Fibroblast of skin of left biceps (primary cell): ENCODE measurements around the gene PDCD1.
"Not testable (repeated sequence)": the region's sequence is repeated elsewhere in the genome, so short reads cannot be mapped to it uniquely, and the experiment has no call there.

Experiments used
- DNase-seq, 2 experiments: peaks; one replicate each; pipeline ENCODE4 v3.0.0-alpha.2; 2013; ENCODE audit warnings: low read depth in 2 of 2

Gene PDCD1

DNA sequence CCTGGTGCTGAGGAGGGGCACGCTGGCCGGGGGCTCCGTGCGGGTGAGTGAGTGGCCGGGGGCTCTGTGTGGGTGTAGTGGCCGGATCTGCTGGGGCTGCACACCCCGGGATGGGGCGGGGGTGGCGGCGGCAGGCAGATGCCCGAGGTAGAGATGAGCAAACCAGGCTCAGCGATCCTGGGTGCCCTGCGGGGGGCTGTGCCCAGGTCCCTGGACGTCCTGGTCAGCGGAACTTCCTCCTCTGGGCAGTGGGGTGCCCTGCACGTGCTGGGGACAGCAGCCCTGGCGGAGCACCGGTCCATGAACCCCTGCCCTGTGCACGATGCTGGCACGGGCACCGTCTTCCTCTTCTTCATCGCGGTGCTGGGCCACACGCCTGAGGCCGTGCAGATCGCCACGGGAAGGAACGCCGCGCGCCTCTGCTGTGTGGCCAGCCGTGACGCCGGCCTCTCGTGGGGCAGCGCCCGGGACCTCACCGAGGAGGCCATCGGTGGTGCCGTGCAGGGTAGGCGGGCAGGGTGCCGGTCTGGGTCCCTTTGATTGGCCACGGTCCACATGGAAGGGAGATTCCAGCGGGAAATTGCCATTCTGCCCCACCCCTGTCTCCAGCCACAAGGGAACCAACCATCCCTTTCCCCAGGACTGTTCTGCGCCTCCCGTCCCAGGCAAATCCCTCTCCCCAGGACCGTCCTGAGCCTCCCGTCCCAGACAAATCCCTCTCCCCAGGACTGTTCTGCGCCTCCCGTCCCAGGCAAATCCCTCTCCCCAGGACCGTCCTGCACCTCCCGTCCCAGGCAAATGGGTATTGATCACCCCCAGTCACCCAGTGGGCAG lies 43.8 kb downstream of the PDCD1 start:
- DNase-seq, result no peak

DNA sequence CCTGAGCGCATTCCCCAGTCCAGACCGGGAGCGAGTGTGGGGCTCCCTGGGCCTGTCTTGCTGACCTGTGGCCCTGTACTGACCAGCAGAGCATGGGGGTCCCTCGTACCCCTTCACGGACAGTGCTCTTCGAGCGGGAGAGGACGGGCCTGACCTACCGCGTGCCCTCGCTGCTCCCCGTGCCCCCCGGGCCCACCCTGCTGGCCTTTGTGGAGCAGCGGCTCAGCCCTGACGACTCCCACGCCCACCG lies 44.4 kb downstream of the PDCD1 start:
- DNase-seq, result no peak

DNA sequence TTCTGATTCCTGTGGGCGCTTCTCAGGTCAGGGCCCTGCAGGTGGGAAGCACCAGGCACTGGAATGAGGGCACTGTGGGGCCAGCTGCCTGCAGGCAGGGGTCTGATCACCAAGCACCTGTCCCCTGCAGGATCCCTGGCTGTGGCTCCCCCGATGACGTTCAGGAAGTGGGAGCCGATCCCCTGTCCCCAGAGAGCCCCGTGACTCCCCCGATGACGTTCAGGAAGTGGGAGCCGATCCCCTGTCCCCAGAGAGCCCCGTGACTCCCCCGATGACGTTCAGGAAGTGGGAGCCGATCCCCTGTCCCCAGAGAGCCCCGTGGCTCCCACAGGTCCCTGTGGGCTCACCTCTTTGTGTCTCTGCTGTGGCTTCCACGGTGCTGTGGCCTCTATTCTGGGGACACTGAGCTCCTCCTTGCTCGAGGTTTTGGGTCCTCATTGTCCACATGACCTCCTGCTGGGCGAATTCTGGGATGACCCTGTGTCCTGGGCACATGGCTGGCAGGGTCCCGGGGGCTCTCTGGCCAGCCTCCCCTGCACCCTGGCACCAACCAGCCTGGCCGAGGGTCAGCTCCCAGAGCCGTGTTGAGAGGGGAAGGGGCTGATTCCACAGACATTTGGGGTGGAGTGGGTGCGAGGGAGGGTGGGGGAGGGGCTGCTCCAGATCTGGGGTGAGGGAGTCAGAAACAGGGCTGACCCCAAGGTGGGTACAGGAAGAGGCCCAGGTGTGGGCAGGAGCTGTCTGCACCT lies 44.9 kb downstream of the PDCD1 start:
- no peak for DNase-seq

DNA sequence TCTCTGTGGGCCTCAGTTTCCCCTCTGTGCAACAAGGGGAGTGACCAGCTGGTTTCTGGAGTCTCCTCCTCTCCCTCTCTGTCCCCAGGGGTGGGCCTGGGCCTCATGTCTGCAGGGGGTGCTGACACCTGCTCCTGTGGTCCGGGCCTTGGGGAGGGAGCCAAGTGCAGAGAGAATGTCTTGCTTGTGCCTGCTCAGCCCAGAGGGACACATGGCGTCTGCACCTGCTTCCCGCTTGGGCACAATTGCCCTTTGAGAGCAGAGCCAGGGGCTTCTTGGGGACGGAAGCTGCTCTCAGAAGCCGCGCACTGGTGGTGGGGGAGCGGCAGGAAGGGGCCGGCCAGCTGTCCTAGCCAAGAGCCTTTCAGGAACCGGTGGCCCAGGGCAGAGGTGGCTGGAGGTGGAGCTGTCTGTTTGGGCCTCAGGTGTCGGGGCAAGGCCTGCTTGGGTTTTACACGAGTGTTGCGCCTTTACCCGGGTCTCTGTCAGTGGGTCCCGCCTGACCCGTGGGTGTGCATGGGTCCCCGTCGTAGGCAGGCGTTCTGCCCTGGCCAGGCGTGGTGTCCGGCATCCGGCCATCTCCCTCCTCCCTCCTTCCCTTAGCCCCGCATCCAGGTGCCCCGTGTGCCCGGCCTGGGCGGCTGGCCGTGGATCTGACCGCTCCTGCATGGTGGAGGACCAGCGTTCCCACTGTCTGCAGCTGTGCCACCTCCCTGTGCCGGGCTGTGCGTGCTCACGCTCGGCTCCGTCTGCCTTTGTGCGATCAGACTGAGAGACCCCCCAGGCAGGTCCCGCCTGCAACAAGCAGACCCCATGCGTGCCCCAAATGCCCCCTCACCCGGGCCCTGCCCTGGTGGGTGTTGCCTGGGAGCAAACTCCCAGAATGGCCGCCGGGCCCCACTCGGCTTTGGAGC lies 45.7 kb downstream of the PDCD1 start:
- DNase-seq, result no peak

- DNase-seq, result no peak
These were observed 46.6 kb downstream of the PDCD1 start for GRCh38 chr2:241811952-241812729.

GRCh38 chr2:241811201-241811951 lies 47.3 kb downstream of the PDCD1 start:
- no peak for DNase-seq

DNA sequence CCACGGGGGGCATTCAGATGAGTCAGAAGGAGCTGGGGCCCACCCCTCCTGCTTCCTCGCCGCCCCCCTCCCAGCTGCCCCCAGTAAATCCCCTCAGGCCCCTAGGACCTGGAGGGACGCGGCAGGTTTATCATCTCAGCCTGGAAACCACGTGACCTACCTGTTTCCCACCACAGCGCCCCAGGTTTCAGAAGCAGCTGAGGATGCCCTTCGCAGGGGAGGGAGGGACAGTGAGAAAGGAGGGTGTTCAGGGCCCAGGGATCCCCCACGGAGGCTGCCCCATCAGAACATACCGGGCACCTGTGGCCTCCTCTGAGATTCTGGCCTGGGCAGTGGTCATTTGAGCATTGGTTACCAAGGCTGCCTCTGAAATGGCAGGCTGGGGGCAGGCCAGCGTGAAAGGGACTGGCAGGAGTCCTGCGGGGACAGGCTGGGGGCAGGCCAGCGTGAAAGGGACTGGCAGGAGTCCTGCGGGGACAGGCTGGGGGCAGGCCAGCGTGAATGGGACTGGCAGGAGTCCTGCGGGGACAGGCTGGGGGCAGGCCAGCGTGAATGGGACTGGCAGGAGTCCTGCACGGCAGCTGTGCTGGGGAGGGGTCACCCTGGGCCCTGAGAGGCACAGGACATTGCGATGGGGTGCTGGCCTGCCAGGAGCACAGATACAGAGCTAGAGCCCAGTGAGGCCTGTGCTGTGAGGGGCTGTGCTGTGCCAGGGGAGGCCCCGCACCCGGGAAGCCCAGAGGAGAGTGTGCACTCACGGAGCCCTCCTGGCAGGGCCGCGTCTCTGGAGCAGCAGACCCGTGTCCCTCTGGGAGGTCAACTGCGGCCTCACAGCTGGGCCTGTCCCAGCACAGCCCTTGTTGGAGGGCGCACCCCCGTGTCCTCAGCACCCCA lies 48.1 kb downstream of the PDCD1 start:
- no peak for DNase-seq

- DNase-seq, result no peak
These were observed 49.0 kb downstream of the PDCD1 start for GRCh38 chr2:241809383-241810306.

DNA sequence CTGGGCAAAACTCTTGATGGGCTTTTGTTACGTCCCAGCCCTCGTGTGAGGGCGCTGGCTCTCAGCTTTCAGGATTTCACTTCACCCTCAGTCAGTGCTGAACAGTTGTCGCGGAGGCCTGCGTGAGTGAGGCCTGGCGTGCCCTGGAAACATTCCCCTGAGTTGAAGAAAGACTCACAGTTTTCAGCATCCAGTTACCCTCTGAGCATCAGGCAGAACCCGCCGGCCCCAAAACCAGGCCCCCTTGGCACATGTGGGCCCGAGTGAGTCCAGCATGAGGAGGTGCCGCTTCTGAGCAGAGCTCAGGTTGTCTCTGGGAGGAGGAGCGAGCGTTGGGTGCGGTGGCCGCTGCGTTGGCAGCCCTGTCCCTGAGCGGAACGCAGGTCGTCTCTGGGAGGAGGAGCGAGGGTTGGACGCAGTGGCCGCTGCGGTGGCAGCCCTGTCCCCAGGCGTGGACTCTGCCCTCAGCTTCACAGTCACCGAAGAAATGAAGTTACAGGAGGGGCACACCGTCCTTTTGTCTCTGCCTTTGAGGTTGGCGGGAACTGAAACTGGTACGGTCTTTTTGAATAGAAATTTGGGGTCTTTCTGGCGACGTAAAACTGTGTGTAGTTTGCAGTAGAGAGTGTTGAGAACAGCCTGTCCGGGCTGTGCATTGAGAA lies 49.8 kb downstream of the PDCD1 start, which contains the start of gene NEU4:
NEU4 (plus strand) TSS at position 473 of the 662 bp plus-strand sequence. CDS start 5,292 bp downstream, outside the sequence.
- no peak for DNase-seq

GRCh38 chr2:241808051-241808720 lies 50.5 kb downstream of the PDCD1 start:
- no peak for DNase-seq

DNA sequence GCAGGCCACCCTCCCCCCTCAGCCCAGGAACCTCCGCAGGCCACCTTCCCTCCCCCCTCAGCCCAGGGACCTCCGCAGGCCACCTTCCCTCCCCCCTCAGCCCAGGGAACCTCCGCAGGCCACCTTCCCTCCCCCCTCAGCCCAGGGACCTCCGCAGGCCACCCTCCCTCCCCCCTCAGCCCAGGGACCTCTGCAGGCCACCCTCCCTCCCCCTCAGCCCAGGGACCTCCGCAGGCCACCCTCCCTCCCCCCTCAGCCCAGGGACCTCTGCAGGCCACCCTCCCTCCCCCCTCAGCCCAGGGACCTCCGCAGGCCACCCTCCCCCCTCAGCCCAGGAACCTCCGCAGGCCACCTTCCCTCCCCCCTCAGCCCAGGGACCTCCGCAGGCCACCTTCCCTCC lies 52.5 kb downstream of the PDCD1 start:
- not testable (repeated sequence) for DNase-seq

DNA sequence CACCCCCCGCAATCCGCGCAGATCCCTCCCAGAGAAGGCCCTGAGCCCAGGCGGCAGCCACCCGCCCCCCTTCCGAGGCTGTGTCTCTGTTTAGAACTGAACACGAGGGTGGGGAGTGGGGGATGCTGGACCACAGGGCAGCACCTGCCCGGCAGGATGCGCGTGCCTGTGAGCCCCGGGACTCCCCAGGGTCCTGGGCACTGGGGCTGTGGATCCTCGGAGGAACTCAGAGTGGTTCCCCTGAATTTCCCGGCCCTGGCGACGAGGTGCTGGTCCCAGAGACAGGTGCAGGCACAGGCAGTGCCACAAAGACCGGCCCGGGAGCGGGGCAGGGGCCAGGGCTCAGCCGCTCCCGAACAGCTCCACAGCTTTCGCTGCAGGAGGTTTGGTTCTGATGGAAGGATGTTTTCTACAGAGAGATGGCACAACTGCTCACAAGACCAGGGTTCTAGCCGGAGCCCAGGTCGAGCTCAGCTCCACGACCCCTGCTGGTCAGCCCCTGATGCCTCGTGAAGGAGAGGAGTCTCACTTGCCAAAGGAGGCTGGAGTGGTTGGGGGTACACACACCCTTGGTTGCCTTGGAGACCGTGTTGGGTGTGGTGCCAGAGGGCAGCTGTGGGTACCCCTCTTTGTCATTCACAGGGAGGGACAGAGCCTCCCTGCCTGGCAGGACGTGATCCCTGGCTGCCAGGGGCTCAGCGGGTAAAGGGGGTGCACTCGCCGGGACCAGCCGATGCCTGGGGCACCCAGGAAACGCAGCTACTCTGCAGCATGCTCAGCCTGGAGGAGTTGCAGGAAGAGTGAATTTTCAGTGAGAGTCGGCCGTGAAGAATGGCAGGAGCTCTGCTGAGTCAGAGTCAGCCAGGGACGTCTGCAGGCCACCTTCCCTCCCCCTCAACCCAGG lies 54.1 kb downstream of the PDCD1 start:
- no peak for DNase-seq

DNA sequence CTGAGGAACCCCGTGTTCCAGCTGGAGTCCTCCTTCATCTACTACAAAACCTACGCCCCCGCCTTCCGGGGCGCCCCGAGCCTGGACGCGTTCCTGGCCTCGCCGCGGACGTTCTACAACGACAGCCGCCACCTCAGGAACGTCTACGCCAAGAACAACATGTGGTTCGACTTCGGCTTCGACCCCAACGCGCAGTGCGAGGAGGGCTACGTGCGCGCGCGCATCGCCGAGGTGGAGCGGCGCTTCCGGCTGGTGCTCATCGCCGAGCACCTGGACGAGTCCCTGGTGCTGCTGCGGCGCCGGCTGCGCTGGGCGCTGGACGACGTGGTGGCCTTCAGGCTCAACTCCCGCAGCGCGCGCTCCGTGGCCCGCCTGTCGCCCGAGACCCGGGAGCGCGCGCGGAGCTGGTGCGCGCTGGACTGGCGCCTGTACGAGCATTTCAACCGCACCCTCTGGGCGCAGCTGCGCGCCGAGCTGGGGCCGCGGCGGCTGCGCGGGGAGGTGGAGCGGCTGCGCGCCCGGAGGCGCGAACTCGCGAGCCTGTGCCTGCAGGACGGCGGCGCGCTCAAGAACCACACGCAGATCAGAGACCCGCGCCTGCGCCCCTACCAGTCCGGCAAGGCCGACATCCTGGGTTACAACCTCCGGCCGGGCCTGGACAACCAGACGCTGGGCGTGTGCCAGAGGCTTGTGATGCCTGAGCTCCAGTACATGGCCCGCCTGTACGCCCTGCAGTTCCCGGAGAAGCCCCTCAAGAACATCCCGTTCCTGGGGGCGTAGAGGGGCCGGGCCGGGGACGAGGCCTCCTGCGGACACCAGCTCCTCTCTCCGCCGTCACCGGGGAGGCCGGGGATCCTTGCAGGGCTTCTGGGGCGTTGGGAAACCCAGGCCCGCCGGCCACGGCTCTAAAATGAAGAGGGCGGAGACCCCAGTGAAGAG lies 55.0 kb downstream of the PDCD1 start:
- no peak for DNase-seq

DNA sequence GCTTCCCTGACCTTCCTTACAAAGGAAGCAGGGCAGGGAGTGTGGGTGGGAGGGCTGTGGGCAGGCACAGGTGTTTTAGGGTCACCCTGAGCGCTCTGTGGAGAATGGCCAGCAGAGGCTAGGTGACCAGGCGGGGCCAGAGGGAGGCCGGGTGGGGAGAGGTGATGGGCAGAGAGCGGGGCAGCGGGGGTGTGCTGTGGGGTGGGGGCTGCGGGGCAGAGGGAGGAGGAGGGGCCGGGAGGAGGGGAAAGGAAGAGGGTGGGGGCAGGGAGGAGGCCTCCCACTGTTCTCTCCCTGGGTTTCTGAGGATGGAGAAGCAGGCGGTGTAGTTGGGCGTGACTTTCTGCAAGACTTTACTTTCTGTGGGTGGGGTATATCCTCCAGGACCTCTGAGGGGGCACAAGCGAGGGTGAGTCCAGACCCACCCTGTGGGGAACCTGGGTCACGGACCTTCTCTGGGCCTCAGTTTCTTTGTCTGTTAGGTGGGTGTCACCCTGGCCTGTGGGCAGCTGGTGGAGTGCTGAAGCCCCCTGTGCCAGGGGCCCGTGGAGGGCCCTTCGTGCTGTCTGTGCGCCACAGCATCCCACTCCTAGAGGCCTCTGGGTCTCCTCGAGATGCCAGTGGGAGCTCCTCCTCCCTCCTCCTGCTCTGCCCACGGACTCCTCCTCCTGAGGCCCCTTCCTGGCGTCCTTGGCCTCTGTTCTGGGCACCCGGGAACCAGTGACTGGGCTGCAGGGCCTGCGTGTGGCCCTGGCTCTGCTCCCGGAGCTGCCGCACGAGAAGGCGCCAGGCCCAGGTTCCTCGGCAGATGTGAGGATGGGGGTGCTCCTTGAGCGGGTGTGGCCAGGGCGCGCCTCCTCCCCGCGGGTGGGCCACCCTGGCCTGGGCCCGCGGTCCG lies 56.0 kb downstream of the PDCD1 start:
- DNase-seq, result no peak
